Measurements from ENCODE around the gene PTPRCAP. TPM values are rescaled to one million over a fixed set of nuclear protein-coding genes. Genes with fewer than 3 reads are reported as not detected.

The PTPRCAP gene
- total and polyA plus RNA-seq, 9 of the 15 experiments (the other 6 are each of a cell fraction or from before 2014, with no cell fraction given) = 0.22 to 2.0 (median 1.1) TPM; not detected in 4

DNA sequence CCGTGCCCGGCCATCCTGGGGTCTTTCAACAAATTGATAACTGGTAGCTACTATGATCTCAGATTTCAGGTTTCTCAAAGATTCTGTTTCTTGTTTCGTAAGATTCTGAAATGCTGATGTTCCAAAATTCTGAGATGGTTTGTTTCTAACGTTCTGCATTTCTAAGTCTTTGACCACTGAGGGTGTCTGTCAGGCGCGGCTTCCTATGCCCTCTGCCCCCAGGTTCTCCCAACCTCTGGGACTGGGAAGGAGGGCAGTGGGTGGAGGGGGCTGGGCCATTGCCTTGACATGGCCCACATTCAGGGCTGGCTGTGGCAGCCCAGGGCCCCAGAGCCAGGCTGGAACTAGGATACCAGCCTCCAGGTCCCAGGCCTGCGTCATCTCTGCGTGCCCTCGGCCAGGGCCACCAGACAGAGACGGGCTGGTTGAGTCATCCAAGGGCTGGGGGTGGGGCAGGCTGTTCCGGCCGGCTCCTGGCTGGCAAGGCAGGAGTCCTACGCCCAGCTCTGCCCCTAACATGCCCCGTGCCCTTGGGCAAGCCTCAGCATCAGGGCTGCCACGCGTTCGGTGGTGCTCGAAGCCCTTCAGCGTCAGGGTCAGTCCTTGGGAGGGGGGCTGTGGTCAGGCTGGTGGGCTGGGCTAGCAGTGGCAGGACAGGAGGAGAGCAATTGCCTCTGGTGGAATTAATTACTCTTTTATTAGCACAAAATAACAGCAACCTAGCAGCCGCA, 26.4 kb upstream of the PTPRCAP start (continued):
- TF ChIP-seq ZNF318 (IDR thresholded peaks at IDR 0.05; ENCODE audit: borderline replicate concordance in 1 of 2, low read depth in 1 of 2) (no peak), RUNX1 (IDR thresholded peaks at IDR 0.05; ENCODE audit: low read depth) (0 out of 2 replicates have a peak, but pooled peaks have one; percentile 32), NR2C2 (CRISPR knock-in tag; IDR thresholded peaks at IDR 0.05) (0 out of 2 replicates have a peak, but pooled peaks have one; percentile 4), NR2C2 (tag; IDR thresholded peaks at IDR 0.05) (no peak), ZNF76 (CRISPR knock-in tag; IDR thresholded peaks at IDR 0.05; ENCODE audit: borderline replicate concordance) (peak; percentile 59; the same call in 1 of the 2 replicates), ZNF316 (IDR thresholded peaks at IDR 0.05) (peak; percentile 79), MTF1 (CRISPR knock-in tag; IDR thresholded peaks at IDR 0.05; ENCODE audit: borderline replicate concordance) (no peak), RREB1 (CRISPR knock-in tag; IDR thresholded peaks at IDR 0.05) (peak; percentile 37), ZNF75A (CRISPR knock-in tag; IDR thresholded peaks at IDR 0.05) (no peak), ZNF551 (CRISPR knock-in tag; IDR thresholded peaks at IDR 0.05) (no peak), ZFP30 (CRISPR knock-in tag; IDR thresholded peaks at IDR 0.05; ENCODE audit: borderline replicate concordance) (no peak), EP300 (IDR thresholded peaks at IDR 0.05; ENCODE audit: low read length) (0 out of 2 replicates have a peak, but pooled peaks have one; percentile 19), ZNF24 (IDR thresholded peaks at IDR 0.05) (no peak), OTX1 (CRISPR knock-in tag; IDR thresholded peaks at IDR 0.05) (peak; percentile 16; the same call in 1 of the 2 replicates), ZZZ3 (IDR thresholded peaks at IDR 0.05) (no peak)
